ENCODE data around the gene SLC16A2.

DNA sequence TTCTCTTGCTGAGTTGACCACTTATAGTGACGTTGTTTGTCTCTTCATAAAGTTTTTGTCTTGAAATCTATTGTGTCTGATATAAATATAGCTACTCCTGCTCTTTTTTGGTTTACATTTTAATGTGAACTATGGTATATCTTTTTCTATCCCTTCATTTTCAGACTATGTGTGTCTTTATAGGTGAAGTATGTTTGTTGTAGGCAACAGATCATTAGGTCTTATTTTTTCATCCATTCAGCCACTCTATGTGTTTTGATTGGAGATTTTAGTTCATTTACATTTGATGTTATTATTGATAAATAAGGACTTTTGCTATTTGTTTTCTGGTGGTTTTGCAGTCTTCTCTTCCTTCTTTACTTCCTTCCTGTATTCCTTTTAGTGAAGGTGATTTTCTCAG lies 44.0 kb upstream of the SLC16A2 start:
- TF ChIP-seq ZNF384 (IDR thresholded peaks at IDR 0.05): no peak
- TF ChIP-seq, protein P1, sequence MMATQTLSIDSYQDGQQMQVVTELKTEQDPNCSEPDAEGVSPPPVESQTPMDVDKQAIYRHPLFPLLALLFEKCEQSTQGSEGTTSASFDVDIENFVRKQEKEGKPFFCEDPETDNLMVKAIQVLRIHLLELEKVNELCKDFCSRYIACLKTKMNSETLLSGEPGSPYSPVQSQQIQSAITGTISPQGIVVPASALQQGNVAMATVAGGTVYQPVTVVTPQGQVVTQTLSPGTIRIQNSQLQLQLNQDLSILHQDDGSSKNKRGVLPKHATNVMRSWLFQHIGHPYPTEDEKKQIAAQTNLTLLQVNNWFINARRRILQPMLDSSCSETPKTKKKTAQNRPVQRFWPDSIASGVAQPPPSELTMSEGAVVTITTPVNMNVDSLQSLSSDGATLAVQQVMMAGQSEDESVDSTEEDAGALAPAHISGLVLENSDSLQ (IDR thresholded peaks at IDR 0.05): no peak
- TF ChIP-seq SP1 (IDR thresholded peaks at IDR 0.05): no peak
- TF ChIP-seq BHLHE40 (IDR thresholded peaks at IDR 0.05; ENCODE audit: borderline replicate concordance): no peak
- no peak for TF ChIP-seq FOXK2 (IDR thresholded peaks at IDR 0.05)
- no peak for TF ChIP-seq TARDBP (IDR thresholded peaks at IDR 0.05)
- TF ChIP-seq ELF4 (IDR thresholded peaks at IDR 0.05): no peak
- no peak for TF ChIP-seq NFRKB (IDR thresholded peaks at IDR 0.05)

Data from HEK293T (cell line).